Thyroid gland (tissue), 4 donors: ENCODE measurements around the gene LMTK2.

Experiments used
- POLR2A ChIP-seq, 2 donors: fragments of 450-650 bp; IDR thresholded peaks; one replicate each; pipeline ENCODE4 v1.6.1; 2017; ENCODE audit warnings: antibody characterized with exemption in 2 of 2, mild to moderate bottlenecking in 2 of 2, moderate library complexity in 1 of 2
- TF ChIP-seq, protein P1 (sequence below), 6 experiments: fragments of 200-600 bp in 3 of 6; fragments of 450-650 bp in 3 of 6; sonication (generic) in 3 of 6; IDR thresholded peaks; one replicate each; pipeline ENCODE4 v1.5.1; 2016 to 2019; ENCODE audit warnings: antibody characterized with exemption in 6 of 6, mild to moderate bottlenecking in 2 of 6, inconsistent platforms in 1 of 6, moderate library complexity in 1 of 6

GRCh38 chr7:98225913-98226614 is 119.4 kb downstream of the LMTK2 start:
- no peak for TF ChIP-seq POLR2A (IDR thresholded peaks at IDR 0.05)
- TF ChIP-seq, protein P1, sequence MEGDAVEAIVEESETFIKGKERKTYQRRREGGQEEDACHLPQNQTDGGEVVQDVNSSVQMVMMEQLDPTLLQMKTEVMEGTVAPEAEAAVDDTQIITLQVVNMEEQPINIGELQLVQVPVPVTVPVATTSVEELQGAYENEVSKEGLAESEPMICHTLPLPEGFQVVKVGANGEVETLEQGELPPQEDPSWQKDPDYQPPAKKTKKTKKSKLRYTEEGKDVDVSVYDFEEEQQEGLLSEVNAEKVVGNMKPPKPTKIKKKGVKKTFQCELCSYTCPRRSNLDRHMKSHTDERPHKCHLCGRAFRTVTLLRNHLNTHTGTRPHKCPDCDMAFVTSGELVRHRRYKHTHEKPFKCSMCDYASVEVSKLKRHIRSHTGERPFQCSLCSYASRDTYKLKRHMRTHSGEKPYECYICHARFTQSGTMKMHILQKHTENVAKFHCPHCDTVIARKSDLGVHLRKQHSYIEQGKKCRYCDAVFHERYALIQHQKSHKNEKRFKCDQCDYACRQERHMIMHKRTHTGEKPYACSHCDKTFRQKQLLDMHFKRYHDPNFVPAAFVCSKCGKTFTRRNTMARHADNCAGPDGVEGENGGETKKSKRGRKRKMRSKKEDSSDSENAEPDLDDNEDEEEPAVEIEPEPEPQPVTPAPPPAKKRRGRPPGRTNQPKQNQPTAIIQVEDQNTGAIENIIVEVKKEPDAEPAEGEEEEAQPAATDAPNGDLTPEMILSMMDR (IDR thresholded peaks at IDR 0.05) = no peak
